MCF 10A (cell line): ENCODE data around the gene IFT27. TPM values are rescaled to one million over a fixed set of nuclear protein-coding genes. Genes with fewer than 3 reads are reported as not detected.
"Not testable (repeated sequence)": the region's sequence is repeated elsewhere in the genome, so short reads cannot be mapped to it uniquely, and the experiment has no call there.

Source experiments
- BruUV-seq: library from RNA; stranded (reverse); fragments of 400-500 nt; replicated peaks from 2 replicates; lab custom pipeline; 2021; lab: Mats Ljungman, UMichigan
- CTCF ChIA-PET: fragments of 300-600 bp; sonication (Branson Sonifier 250); formaldehyde crosslinking; extraction: SDS; loops from one replicate; lab custom pipeline; 2021; ENCODE audit warnings: antibody characterized with exemption, inconsistent platforms; lab: Yijun Ruan, JAX
- POLR2A ChIA-PET: fragments of 300-600, 350-650 bp; sonication (Branson Sonifier 250); formaldehyde crosslinking; extraction: SDS; loops from one replicate; lab custom pipeline; 2020; ENCODE audit warnings: antibody characterized with exemption, inconsistent platforms; lab: Yijun Ruan, JAX
- DNase-seq: peaks from one replicate; pipeline ENCODE4 v3.0.0-alpha.2; 2018; ENCODE audit not compliant: unreplicated experiment
- H3K27ac Mint-ChIP-seq: one replicate; pipeline ENCODE4 v1.8.0; 2022; ENCODE audit warnings: mild to moderate bottlenecking, low read depth, mixed read lengths; ENCODE audit not compliant: unreplicated experiment
- H3K27me3 Mint-ChIP-seq: one replicate; pipeline ENCODE4 v1.8.0; 2022; ENCODE audit warnings: mixed read lengths; ENCODE audit not compliant: insufficient read depth, unreplicated experiment
- H3K36me3 Mint-ChIP-seq: one replicate; pipeline ENCODE4 v1.8.0; 2022; ENCODE audit warnings: mild to moderate bottlenecking, moderate library complexity, mixed read lengths; ENCODE audit not compliant: insufficient read depth, unreplicated experiment
- H3K4me1 Mint-ChIP-seq: one replicate; pipeline ENCODE4 v1.8.0; 2022; ENCODE audit warnings: mixed read lengths; ENCODE audit not compliant: insufficient read depth, unreplicated experiment
- H3K4me3 Mint-ChIP-seq: one replicate; pipeline ENCODE4 v1.8.0; 2022; ENCODE audit warnings: mild to moderate bottlenecking, moderate library complexity, mixed read lengths; ENCODE audit not compliant: unreplicated experiment
- H3K9me3 Mint-ChIP-seq: one replicate; pipeline ENCODE4 v1.8.0; 2022; ENCODE audit warnings: mixed read lengths; ENCODE audit not compliant: unreplicated experiment
- CTCF ChIP-seq: fragments of 200-600 bp; IDR thresholded peaks from one replicate; pipeline ENCODE4 v1.8.0; 2022; ENCODE audit warnings: antibody characterized with exemption, mild to moderate bottlenecking; ENCODE audit not compliant: unreplicated experiment
- intact Hi-C: fragments of 100-400 bp; cut with micrococcal nuclease; formaldehyde crosslinking; loops from 2 replicates; pipeline ENCODE4 v1.14.1; 2022
- total RNA-seq: library from RNA; stranded (reverse); gene quantifications from 2 replicates; pipeline ENCODE4 v1.2.3, GENCODE V29; 2022

The IFT27 gene
- total RNA-seq, 1 experiment from 2014 or later = 17.6 TPM

- intact Hi-C loops = no loop called here
- peaks cover 26% of the 10 kb centered on the region for H3K27me3 Mint-ChIP-seq
- CTCF ChIA-PET = interaction anchor here (0.5 to 0.9 kb wide), 2 partner anchors 69 to 206 kb away, joined by 3 to 4 read pairs; no protein-coding TSS in a partner anchor
- no peak for DNase-seq
- H3K4me3 Mint-ChIP-seq = no peak overlapping the region
- BruUV-seq = no TSS peak
- no peaks in the 10 kb centered on the region for H3K9me3 Mint-ChIP-seq
- TF ChIP-seq CTCF = no peak
- no peak overlapping the region for H3K27ac Mint-ChIP-seq
- peaks cover 21% of the 10 kb centered on the region for H3K4me1 Mint-ChIP-seq
- POLR2A ChIA-PET = interaction anchor here (0.7 to 1.6 kb wide), 5 partner anchors 9 to 92 kb away, joined by 3 to 7 read pairs (median 3); no protein-coding TSS in a partner anchor
- no peaks in the 10 kb centered on the region for H3K36me3 Mint-ChIP-seq
These were observed 41.5 kb downstream of the IFT27 start for GRCh38 chr22:36734171-36735058.

- ChIA-PET CTCF (interaction anchor here (0.6 to 1.2 kb wide), 3 partner anchors 9 to 36 kb away, joined by 3 read pairs; no protein-coding TSS in a partner anchor), POLR2A (interaction anchor here (1.6 kb wide), 1 partner anchor 20 kb away, joined by 7 read pairs; no protein-coding TSS in a partner anchor)
- BruUV-seq = no TSS peak
- intact Hi-C loops = no loop called here
- TF ChIP-seq CTCF = no peak
- Mint-ChIP-seq H3K36me3 (no peaks in the 10 kb centered on the region), H3K4me3 (no peak overlapping the region), H3K27ac (no peak overlapping the region), H3K27me3 (peaks cover 33% of the 10 kb centered on the region), H3K4me1 (peaks cover 18% of the 10 kb centered on the region), H3K9me3 (no peaks in the 10 kb centered on the region)
- no peak for DNase-seq
These were observed 42.6 kb downstream of the IFT27 start for GRCh38 chr22:36733271-36733670.

DNA sequence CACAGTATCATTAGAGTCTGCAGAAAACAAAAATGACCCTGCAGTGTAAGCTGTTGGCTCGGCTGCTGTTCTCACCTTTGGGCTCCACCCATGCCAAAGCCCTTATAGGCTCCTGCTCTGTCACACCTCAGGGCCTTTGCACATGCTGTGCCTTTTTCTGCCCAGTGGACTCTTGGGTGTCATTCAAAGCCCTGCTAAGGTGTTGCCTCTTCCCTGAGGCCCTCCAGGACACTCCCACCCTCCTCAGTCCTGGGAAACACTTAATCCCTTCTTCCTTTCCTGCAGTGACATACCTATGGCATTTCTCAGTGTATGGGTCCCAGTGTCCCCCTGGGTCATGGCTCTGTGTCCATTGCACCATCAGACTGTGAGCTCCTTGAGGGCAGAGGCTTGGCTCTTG is 43.3 kb downstream of the IFT27 start:
- POLR2A ChIA-PET = no interaction called here
- TF ChIP-seq CTCF = no peak
- H3K27ac Mint-ChIP-seq = no peak overlapping the region
- intact Hi-C loops = no loop called here
- H3K4me1 Mint-ChIP-seq = peaks cover 12% of the 10 kb centered on the region
- BruUV-seq = no TSS peak
- H3K36me3 Mint-ChIP-seq = no peaks in the 10 kb centered on the region
- CTCF ChIA-PET = interaction anchor here (0.6 to 1.2 kb wide), 4 partner anchors 8 to 90 kb away, joined by 3 read pairs; no protein-coding TSS in a partner anchor
- no peaks in the 10 kb centered on the region for H3K9me3 Mint-ChIP-seq
- no peak for DNase-seq
- H3K4me3 Mint-ChIP-seq = no peak overlapping the region
- H3K27me3 Mint-ChIP-seq = peaks cover 33% of the 10 kb centered on the region

- ChIA-PET CTCF (interaction anchor here (0.7 to 1.2 kb wide), 3 partner anchors 25 to 89 kb away, joined by 3 read pairs; no protein-coding TSS in a partner anchor), POLR2A (interaction anchor here (0.6 kb wide), 1 partner anchor 54 kb away, joined by 3 read pairs; no protein-coding TSS in a partner anchor)
- Mint-ChIP-seq H3K4me3 (no peak overlapping the region), H3K4me1 (peaks cover 6% of the 10 kb centered on the region), H3K27me3 (peaks cover 40% of the 10 kb centered on the region), H3K36me3 (no peaks in the 10 kb centered on the region), H3K9me3 (no peaks in the 10 kb centered on the region), H3K27ac (no peak overlapping the region)
- no peak for DNase-seq
- no TSS peak for BruUV-seq
- no peak for TF ChIP-seq CTCF
- intact Hi-C loops = no loop called here
These were observed 44.0 kb downstream of the IFT27 start for GRCh38 chr22:36731916-36732315.

- intact Hi-C loops, BruUV-seq, CTCF ChIA-PET, H3K4me3 Mint-ChIP-seq, H3K9me3 Mint-ChIP-seq, H3K4me1 Mint-ChIP-seq, POLR2A ChIA-PET, DNase-seq, H3K36me3 Mint-ChIP-seq: not testable (repeated sequence)
- Mint-ChIP-seq H3K27me3 (peaks cover 46% of the 10 kb centered on the region), H3K27ac (peak overlapping the region; percentile 5)
These were observed 44.6 kb downstream of the IFT27 start for GRCh38 chr22:36731321-36731720.
